Stimulated activated CD4-positive, alpha-beta T cell treated with anti-CD3 and anti-CD28 coated beads, Interleukin-1b, Interleukin-23, amount 100 ng/mL, for 4 hours (primary cell): ENCODE data around the gene GNG2.

ENCODE experiments used
- DNase-seq, 2 donors: peaks; one replicate each; pipeline ENCODE4 v3.0.0-alpha.2; 2020; ENCODE audit warnings: low read depth in 2 of 2

GNG2 gene

GRCh38 chr14:51993285-51993920, 133.0 kb downstream of the GNG2 start:
- no peak for DNase-seq

DNA sequence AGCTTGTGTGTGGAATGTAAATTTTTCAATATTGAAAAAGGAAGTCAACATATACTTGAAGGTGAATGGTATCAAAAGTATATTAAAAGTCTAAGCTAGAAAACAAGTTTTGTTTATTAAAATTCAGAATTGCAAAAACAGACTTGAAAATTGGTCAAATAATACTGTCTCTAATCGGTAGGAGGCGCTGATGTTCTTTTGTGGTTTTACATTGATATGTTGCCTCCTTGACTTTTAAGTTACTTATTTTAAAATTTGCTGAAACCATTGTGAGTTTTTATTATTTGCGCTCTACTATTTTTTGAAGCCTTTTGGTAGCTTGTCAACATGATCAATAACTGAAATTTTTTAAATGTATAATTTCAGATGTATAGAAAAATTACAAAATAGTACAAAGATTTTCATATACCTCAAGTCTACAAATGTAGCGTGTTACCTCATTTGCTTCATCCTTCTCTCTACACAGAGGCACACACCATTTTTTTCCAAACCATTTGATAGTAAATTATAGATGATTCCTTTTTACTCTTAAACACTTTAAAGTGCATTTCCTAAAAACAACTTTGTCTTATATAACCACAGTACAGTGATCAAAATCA, 135.8 kb downstream of the GNG2 start:
- no peak for DNase-seq

GRCh38 chr14:51998348-51998747, 137.9 kb downstream of the GNG2 start:
- no peak for DNase-seq

DNA sequence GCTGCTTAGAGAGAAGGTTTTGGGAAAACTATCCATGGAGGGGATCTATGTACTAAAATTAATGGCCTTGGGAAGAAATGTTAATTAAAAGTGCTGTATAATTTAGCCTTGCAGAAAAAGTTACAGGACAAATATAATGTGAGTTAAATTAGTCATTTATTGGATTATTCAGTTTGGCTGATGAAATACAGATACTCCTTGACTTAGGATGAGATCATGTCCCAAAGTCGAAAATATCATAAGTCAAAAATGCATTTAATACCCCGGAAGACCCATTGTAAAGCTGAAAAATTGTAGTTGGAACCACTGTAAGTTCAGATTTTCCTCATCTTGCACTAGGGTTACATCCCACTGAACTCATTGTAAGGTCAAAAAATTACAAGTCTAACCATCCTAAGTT, 138.7 kb downstream of the GNG2 start:
- no peak for DNase-seq

- no peak for DNase-seq
These were observed 139.7 kb downstream of the GNG2 start for GRCh38 chr14:52000019-52000582.

DNA sequence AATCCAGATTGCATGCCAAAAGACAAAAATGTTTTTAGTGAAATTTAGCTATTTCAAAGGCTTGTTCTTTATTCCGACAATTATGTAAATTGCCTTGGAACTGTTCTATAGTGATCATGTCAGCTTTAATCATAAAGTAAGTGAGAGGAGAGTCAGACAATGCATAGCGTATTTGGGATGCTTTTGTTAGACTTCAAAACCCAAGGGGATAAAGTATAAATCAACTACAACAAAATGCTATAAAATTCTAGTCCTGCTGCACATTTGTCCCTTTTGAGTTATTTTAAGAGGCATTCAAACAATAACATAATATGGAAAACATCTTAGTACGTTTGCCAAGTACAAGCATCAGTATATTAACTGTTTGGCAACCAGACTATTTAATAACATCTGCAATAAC, 140.3 kb downstream of the GNG2 start:
- no peak for DNase-seq

- no peak for DNase-seq
These were observed 142.1 kb downstream of the GNG2 start for GRCh38 chr14:52002542-52002941.

DNA sequence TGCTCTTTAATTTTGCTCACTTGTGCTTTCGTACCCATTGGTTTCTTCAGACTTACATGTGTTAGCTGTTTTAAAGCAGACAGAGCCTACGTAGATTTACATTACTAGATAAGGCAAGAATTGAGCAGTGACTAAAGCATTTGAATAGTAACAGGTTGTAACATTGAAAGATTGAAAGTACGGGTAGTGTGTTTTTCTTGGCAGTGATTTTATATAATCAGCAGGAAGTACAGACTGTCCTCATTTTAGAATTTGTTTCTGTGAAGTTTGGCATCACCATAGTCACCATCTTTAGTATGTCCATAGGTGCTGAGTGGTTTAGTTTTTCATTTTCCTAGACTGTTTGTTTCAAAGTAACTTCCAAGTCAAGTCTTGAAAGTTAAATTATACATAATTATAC, 142.9 kb downstream of the GNG2 start:
- no peak for DNase-seq

DNA sequence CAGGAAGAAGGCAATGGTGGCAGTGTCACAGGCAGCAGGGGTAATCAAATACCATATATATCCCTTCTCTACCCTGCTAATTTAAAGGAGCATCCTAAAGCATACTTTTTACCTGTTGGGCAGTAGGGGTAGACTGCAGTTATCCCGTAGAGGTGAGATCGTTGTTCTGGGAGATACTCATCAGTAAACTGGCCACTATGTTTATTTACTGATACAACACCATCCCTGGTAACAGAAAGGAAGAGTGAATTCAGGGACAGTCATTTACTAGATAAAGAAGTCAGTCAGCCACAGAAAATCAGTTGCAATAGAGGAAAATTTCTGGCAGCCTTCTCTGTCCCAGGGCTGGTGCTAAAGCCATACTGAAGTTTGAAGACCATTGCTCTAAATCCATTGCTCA, 145.2 kb downstream of the GNG2 start:
- DNase-seq = no peak

DNA sequence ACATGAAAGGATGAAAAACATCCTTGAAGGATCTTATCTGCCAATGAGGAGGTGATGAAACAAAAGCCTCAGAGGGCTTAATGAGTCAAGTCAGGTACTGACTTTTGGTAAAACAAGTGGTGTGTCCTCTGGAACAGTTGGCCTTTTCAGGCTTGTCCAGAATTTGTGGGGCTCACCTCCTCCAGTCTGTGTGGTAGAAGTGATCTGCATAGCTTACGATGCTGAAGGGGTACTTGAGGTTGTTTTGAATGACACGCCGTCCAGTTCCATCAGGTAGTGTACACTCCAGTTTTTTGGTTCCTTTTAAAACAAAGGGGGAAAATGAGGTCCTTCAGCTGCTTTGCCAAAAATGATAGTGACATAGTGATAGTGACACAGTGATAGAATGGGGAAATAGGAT, 145.9 kb downstream of the GNG2 start:
- no peak for DNase-seq

GRCh38 chr14:52007211-52007610, 146.8 kb downstream of the GNG2 start:
- DNase-seq = no peak

GRCh38 chr14:52007637-52008036, 147.2 kb downstream of the GNG2 start:
- DNase-seq = no peak

DNA sequence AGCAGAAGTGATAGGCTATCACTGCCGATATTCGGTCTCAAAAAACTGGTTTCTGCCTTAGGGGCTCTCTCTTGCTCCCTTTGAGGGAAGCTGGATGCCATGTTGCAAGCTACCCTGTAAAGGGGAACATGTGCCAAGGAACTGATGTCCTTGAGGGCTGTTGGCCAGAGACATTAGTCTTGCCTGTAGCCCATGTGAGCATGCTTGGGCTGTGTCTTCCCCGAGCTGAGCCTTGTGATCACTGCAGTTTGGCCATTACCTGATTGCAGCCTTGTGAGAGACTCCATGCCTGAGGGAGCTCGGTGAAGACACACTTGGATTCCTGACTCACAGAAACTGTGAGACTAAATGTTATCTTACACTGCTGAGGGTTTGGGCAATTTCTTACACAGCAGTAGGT, 147.7 kb downstream of the GNG2 start:
- no peak for DNase-seq

- no peak for DNase-seq
These were observed 149.8 kb downstream of the GNG2 start for GRCh38 chr14:52010173-52010693.

GRCh38 chr14:52011523-52011922, 151.1 kb downstream of the GNG2 start:
- no peak for DNase-seq

- no peak for DNase-seq
These were observed 152.2 kb downstream of the GNG2 start for GRCh38 chr14:52012635-52013034.

GRCh38 chr14:52013984-52014600, 153.7 kb downstream of the GNG2 start:
- no peak for DNase-seq

DNA sequence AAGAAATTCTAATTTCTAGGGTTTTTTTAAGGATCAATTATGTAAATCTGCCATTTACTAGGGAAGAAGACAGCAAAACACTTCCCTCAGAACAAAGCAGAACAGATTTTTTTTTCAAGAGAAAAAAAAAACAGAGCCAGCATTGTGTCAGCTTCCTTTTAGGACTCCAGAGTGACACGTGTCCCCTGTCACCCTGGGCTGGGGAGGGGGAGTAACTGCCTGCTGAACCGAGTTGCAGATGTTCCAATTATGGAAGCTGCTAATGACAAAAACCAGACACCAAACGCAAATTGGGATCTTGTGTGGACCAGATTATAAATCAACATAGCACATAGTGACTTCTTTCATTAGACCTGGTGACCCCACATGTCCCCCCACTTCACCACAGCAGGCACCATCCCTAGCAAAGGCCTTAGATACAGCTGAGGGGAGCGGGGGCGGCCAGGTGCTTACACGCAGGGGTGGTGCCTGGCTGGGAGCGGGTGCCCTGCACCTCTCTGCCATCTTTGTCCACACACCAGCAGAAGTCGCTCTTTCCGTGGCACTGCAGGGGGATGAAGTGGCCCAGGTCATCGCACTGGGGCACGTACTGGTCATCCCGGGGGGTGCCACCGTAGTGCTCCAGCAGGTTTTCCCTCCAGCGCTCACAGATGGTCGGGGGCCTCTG, 154.3 kb downstream of the GNG2 start:
- DNase-seq = no peak

- no peak for DNase-seq
These were observed 155.1 kb downstream of the GNG2 start for GRCh38 chr14:52015411-52016030.

DNA sequence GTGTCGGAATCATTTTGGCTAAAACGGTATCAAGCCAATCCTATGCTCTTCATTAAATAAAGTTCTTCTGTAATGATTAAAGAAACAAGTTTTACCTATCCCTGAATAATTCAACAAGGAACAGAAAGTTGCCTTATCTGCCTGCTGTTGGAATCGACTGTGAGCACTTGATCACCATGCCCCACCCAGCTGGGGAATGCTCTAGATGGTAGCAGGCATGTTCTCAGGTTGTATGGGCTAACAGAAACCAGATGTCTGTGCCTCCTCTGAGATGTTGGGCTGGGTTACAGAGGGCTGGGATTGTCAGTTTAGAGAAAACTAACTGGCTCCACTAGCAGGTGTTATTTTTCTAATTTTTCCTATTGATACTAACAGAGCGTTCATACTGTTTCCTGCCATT, 157.8 kb downstream of the GNG2 start:
- DNase-seq = no peak

GRCh38 chr14:52018970-52019369, 158.6 kb downstream of the GNG2 start:
- DNase-seq = no peak
